Ovary (tissue), 9 donors: ENCODE data around the gene HTR3C. TPM values are rescaled to one million over a fixed set of nuclear protein-coding genes. Genes with fewer than 3 reads are reported as not detected.

Experiments used
- DNase-seq, 5 donors: peaks; one replicate each; pipeline ENCODE4 v3.0.0-alpha.2; 2019 to 2020
- H3K27ac ChIP-seq, 2 donors: fragments of 200-600 bp; one replicate each; pipeline versions ENCODE4 v1.5.1 to v1.8.0; 2019 to 2022
- H3K27me3 ChIP-seq: fragments of 200-600 bp; one replicate; pipeline ENCODE4 v1.8.0; 2022
- H3K36me3 ChIP-seq: fragments of 200-600 bp; sonication (generic); one replicate; pipeline ENCODE4 v1.5.1; 2019
- H3K4me1 ChIP-seq: one replicate; pipeline ENCODE4 v1.8.1; 2013; ENCODE audit warnings: mild to moderate bottlenecking, moderate library complexity; ENCODE audit not compliant: insufficient read depth
- H3K4me3 ChIP-seq: fragments of 200-600 bp; sonication (generic); one replicate; pipeline ENCODE4 v1.5.1; 2017
- H3K9me3 ChIP-seq, 2 donors: fragments of 200-600 bp in 1 of 2; sonication (generic) in 1 of 2; one replicate each; pipeline versions ENCODE4 v1.5.1 to v1.8.1; 2013 to 2019; ENCODE audit warnings: mild to moderate bottlenecking in 1 of 2, moderate library complexity in 1 of 2
- CTCF ChIP-seq, 3 donors: fragments of 450-650 bp in 2 of 3; fragments of 200-600 bp in 1 of 3; IDR thresholded peaks; one replicate each; pipeline versions ENCODE4 v1.5.1 to v1.8.0; 2016 to 2022; ENCODE audit warnings: antibody characterized with exemption in 3 of 3, mild to moderate bottlenecking in 1 of 3
- EP300 ChIP-seq: sonication (generic); formaldehyde crosslinking; IDR thresholded peaks from one replicate; pipeline ENCODE4 v1.6.1; 2017; ENCODE audit warnings: antibody characterized with exemption
- POLR2A ChIP-seq: fragments of 450-650 bp; IDR thresholded peaks from one replicate; pipeline ENCODE4 v1.6.1; 2017; ENCODE audit warnings: antibody characterized with exemption, mild to moderate bottlenecking, moderate library complexity
- WGBS, 3 donors: extraction: QIAGEN DNeasy Blood & Tissue Kit in 1 of 3; methylation state at CpG; one replicate each; pipeline versions ENCODE4 v1.1.5 to v1.1.7; 2013 to 2017; 5-methylcytosine and 5-hydroxymethylcytosine counted together
- intact Hi-C, 4 donors: fragments of 100-400 bp; cut with DNase I; formaldehyde crosslinking; loops; one replicate each; pipeline versions ENCODE4 v1.11.0 to v1.15.1; 2022 to 2023
- polyA plus RNA-seq, 2 donors: library from polyadenylated mRNA; stranded (reverse); fragments of 200-250 nt in 1 of 2; fragments of 350-450 nt in 1 of 2; fragmentation: Illumina TruSeq in 1 of 2; extraction: RNeasy Lipid Tissue Mini Kit (QIAGEN cat#74804) in 1 of 2; gene quantifications; one replicate each; pipeline ENCODE4 v1.2.3, GENCODE V29; 2013 to 2014
- total RNA-seq, 7 donors: library from RNA; depleted of rRNA in 2 of 7; stranded (reverse); fragments of >200 nt in 2 of 7; fragmentation: NEBNext Ultra II Directional in 3 of 7; extraction: Animal tissue kit (Norgen Biotek cat#: 25700) in 3 of 7; gene quantifications; one replicate each; pipeline versions ENCODE4 v1.1.0 to v1.2.4, GENCODE V29; 2016 to 2023
- donor health status: DM: no; HTN: no; CAD: no; lungs with moderate emphysema.
- donor health status: DM: no; HTN: no; CAD: no.
- donor health status: Bipolar disorder and iron deficiency.
- donor health status: DM: yes; HTN: yes; CAD: no.
- donor health status: DM: no; HTN: no; CAD: no.
- donor health status: DM: yes; HTN: yes; CAD: no.

The HTR3C gene
- total and polyA plus RNA-seq, 9 donors = not detected

- 22 to 41% (median 30%) methylated on average over 3 of the region's 3 CpGs for WGBS, 3 donors
- no peak for DNase-seq
- no peaks in the 10 kb centered on the region for H3K4me1 ChIP-seq
- intact Hi-C loops = no loop called here
- H3K27me3 ChIP-seq = no peaks in the 10 kb centered on the region
- no peak for TF ChIP-seq CTCF (IDR thresholded peaks at IDR 0.05)
- TF ChIP-seq EP300 = no peak
- TF ChIP-seq POLR2A = no peak
- H3K27ac ChIP-seq = no peak overlapping the region
- H3K36me3 ChIP-seq = no peaks in the 10 kb centered on the region
- H3K4me3 ChIP-seq = no peak overlapping the region
- no peaks in the 10 kb centered on the region for H3K9me3 ChIP-seq
Measured at GRCh38 chr3:184085389-184085852, 32.6 kb downstream of the HTR3C start.

- no peaks in the 10 kb centered on the region for H3K27me3 ChIP-seq
- H3K9me3 ChIP-seq = no peaks in the 10 kb centered on the region
- no peak for TF ChIP-seq CTCF (IDR thresholded peaks at IDR 0.05)
- no peak for TF ChIP-seq EP300
- TF ChIP-seq POLR2A = no peak
- no peaks in the 10 kb centered on the region for H3K4me1 ChIP-seq
- H3K36me3 ChIP-seq = no peaks in the 10 kb centered on the region
- 91 to 93% (median 92%) methylated on average over 3 of the region's 3 CpGs for whole genome bisulfite sequencing, 3 donors
- DNase-seq = no peak
- no peak overlapping the region for H3K4me3 ChIP-seq
- intact Hi-C loops = no loop called here
- no peak overlapping the region for H3K27ac ChIP-seq
Measured at GRCh38 chr3:184092199-184092598, 39.4 kb downstream of the HTR3C start.

- TF ChIP-seq CTCF (IDR thresholded peaks at IDR 0.05) = no peak
- no peak for TF ChIP-seq EP300
- TF ChIP-seq POLR2A = no peak
- whole genome bisulfite sequencing, 3 donors = 77 to 85% (median 78%) methylated on average over 7 of the region's 7 CpGs
- H3K4me1 ChIP-seq = no peaks in the 10 kb centered on the region
Measured at GRCh38 chr3:184096811-184097383, 44.0 kb downstream of the HTR3C start, which contains the start of gene HTR3E. Gene HTR3E (plus strand): TSS chr3:184097064. CDS start chr3:184097530, 466 bp downstream.

GRCh38 chr3:184097556-184097955, 44.7 kb downstream of the HTR3C start:
- no peak overlapping the region for H3K4me3 ChIP-seq
- no peaks in the 10 kb centered on the region for H3K9me3 ChIP-seq
- H3K27ac ChIP-seq = no peak overlapping the region
- no peaks in the 10 kb centered on the region for H3K36me3 ChIP-seq
- WGBS, 3 donors = 85 to 89% (median 88%) methylated on average over 6 of the region's 6 CpGs
- H3K27me3 ChIP-seq = no peaks in the 10 kb centered on the region
- intact Hi-C loops = no loop called here
- no peak for TF ChIP-seq CTCF (IDR thresholded peaks at IDR 0.05)
- no peak for TF ChIP-seq POLR2A
- no peak for TF ChIP-seq EP300
- DNase-seq = no peak
- no peaks in the 10 kb centered on the region for H3K4me1 ChIP-seq

More at GRCh38 chr3:184096811-184097383, 44.0 kb downstream of the HTR3C start, which contains the start of gene HTR3E:
- Histone ChIP-seq H3K36me3 (no peaks in the 10 kb centered on the region), H3K27ac (no peak within 1 kb of the TSS), H3K27me3 (no peaks in the 10 kb centered on the region), H3K9me3 (no peaks in the 10 kb centered on the region), H3K4me3 (no peak within 1 kb of the TSS)
- no peak for DNase-seq
- intact Hi-C loops = no loop called here
